GM18517 (cell line): ENCODE measurements around the gene PKN1.
A peak's percentile ranks its signal among the peaks of the same experiment; 100 is the strongest.
"Not testable (repeated sequence)": the region's sequence is repeated elsewhere in the genome, so short reads cannot be mapped to it uniquely, and the experiment has no call there.

Experiments used
- ATAC-seq: cut with Tn5 transposase; IDR thresholded peaks from one replicate; pipeline ENCODE4 v1.9.1; 2021; ENCODE audit warnings: mild to moderate bottlenecking, moderate library complexity; ENCODE audit not compliant: unreplicated experiment

The PKN1 gene

GRCh38 chr19:14432791-14433553, at the start of gene PKN1:
Gene PKN1 (plus strand): TSS chr19:14433306. CDS start chr19:14433522, 216 bp downstream.
- no peak for ATAC-seq

DNA sequence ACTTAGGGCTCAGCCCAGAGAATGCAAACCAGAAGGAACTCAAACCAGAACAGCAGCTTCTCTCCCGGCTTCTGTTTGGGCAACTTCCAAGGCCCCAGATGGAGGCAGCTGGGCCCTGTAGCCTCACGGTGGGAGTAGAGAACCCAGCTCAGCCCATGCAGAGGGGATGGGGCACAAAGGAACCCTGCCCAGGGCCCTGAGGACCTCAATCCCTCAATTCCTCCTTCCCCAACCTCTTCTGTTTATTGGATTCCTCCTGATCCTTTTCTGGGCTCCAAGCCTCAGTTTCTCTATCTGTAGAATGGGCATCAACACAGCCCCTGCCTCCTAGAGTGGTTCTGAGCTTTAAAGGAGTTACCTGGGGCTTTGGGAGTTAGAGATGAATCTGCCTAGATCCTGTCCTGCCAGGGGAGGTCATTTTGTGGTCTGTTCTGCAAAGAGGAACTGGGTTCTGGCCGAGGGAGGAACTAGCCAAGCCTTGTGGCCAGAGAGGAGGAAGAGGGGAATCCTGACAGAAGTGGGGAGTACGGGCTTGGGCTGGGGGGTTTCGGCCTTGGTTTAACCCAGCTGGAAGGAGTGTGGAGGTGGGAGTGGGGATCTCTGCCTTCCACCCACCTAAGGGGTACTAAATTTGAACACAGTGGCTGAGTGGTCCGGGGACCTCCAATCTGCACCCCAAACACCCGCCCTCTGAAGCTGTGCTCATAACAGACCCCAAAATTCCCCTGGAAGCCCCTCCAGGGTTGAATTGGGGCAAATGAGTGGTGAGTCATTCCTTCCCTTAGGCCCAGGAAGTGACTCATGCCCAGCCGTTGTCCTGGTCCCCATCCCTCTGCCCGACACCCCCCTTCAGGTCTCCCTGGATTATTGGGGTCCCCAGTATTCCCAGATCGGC, 49.2 kb upstream of the PKN1 start:
- ATAC-seq: no peak

DNA sequence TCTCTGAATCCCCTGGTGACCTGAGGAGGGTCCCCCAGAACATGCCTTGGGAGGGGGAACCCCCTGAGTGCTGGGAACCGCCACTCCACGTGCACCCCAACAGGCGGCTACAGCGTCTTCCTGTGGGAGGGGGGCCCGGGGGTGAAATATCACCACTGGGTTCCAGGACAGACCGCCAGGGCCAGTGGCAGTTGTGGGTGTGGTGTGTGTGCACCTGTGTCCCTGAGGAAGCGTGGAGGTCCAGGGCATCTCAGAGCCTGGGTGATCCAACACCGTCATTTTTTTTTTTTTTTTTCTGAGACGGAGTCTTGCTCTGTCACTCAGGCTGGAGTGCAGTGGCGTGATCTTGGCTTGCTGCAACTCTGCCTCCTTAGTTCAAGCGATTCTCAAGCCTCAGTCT, 47.6 kb upstream of the PKN1 start:
- ATAC-seq: no peak

DNA sequence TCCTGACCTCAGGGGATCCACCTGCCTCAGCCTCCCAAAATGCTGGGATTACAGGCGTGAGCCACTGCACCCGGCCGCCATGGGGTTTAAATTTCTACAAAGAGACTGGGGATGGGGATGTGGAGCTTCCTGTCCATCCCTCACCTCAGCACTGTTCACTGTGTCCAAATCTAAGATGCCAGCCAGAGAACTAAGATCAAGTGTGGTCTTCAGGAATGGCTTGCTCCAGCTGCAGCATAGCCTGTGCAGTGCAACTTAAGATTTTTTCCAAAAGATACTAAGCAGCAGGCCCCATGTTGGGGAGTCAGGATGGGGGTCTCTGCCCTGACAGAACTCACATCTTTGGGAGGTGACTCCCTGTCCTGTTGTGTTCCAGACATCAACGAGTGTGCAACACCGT, 42.6 kb upstream of the PKN1 start:
- ATAC-seq: no peak

DNA sequence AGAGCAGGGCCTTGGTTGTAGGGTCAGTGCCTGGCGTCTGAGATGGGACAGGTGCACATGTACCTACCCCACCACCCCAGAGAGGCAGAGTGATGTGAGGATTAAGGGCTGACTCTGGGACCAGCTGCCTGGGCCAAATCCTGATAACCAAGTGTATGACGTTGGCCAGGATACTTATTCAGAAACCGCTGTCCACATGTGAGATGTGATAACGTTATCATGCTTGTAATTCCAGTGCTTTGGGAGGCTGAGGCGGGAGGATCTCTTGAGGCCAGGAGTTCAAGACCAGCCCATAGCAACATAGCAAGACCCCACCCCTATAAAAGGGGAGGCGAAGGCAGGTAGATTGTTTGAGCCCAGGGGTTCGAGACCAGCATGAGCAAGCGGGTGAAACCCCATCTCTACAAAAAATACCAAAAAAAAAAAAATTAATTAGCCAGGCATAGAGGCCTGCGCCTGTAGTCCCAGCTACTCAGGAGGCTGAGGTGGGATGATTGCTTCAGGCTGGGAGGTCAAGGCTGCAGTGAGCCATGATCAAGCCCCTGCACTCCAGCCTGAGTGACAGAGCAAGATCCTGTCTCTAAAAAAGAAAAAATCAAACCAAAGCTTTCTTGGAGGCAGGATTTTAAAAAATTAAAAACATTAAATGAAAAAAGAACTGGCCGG, 41.8 kb upstream of the PKN1 start:
- no peak for ATAC-seq

DNA sequence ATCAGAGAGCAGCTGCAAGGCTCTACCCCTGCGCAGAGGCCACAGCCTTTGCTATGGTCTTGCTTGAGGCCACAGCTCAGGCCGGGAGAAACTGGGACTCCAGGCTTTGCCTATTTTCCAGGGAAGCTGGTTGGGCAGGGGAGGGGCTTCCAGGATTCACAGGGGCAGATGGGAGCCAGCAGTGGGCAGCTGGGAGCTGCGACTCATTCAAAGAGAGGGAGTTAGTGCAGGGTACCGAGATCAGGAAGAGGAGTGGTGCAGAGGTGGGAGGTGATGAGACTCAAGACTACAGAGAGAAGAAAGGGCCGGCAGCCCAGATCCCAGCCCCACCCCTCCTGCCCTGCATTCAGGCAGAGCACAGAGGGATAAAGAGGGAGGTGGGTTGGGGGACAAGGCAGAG, 39.8 kb upstream of the PKN1 start:
- ATAC-seq: no peak

- ATAC-seq: no peak
These were observed 38.9 kb upstream of the PKN1 start for GRCh38 chr19:14394167-14394566.

GRCh38 chr19:14395262-14395661, 37.8 kb upstream of the PKN1 start:
- ATAC-seq: no peak

GRCh38 chr19:14395710-14396336, 37.3 kb upstream of the PKN1 start:
- ATAC-seq: no peak

DNA sequence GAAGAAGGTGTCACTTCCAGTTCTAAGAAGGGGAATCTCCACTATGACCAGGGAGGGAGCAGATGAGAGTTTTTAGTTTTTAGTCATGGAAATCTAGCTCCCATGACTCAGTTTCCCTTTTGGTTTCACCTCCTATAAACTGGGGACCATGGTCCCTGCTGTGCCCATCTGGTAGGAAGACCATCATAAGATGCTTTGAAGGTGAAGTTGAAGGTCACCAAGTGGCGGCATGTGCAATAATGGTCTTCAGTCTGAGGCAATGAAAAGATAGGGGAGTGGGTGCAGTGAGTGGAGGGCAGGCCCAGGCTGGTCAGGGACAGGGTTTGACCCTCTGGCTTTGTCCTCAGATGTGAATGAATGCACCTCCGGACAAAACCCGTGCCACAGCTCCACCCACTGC, 36.4 kb upstream of the PKN1 start:
- not testable (repeated sequence) for ATAC-seq

DNA sequence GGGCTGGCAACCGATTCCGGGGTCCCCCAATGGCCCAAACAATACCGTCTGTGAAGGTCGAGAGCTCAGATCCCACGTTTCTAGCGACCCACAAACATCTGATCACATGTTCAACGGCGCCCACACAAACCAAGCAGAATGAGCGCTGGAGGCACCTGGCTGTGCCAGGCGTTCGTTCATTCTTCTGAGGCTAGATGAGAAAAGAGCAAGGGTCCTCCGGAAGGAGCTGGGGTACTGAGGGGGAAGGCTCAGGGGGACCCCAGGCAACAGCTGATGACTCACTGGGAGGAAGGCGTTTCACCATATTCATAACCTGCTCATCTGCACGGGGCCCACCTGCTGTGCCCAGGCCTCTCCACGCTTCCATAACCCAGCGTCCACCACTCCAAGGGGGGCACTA, 35.9 kb upstream of the PKN1 start:
- not testable (repeated sequence) for ATAC-seq

GRCh38 chr19:14400951-14401431, 32.1 kb upstream of the PKN1 start:
- ATAC-seq: no peak

- ATAC-seq: no peak
These were observed 31.5 kb upstream of the PKN1 start for GRCh38 chr19:14401468-14402195.

DNA sequence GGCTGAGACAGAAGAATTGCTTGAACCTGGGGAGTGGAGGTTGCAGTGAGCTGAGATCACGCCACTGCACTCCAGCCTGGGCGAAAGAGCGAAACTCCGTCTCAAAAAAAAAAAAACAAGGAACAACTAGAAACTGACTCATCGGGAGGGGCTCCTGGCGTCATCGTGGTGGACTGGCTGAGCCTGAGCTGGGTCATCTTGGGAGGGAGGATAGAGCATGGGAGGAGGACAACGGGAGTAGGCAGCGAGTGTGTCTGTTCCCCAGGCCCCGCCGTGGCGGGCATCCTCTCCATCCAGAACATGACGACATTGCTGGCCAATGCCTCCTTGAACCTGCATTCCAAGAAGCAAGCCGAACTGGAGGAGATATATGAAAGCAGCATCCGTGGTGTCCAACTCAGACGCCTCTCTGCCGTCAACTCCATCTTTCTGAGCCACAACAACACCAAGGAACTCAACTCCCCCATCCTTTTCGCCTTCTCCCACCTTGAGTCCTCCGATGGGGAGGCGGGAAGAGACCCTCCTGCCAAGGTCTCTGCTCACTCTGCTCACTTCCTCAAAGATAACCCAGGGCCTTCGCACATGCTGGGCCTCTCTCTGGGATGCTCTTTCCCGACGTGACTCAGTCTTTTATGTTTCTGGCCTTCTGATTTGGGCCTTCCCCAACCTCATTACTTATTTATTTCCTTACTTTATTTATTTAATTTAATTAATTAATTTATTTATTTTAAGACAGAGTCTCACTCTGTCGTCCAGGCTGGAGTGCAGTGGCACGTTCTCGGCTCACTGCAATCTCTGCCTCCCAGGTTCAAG, 30.6 kb upstream of the PKN1 start:
- no peak for ATAC-seq

DNA sequence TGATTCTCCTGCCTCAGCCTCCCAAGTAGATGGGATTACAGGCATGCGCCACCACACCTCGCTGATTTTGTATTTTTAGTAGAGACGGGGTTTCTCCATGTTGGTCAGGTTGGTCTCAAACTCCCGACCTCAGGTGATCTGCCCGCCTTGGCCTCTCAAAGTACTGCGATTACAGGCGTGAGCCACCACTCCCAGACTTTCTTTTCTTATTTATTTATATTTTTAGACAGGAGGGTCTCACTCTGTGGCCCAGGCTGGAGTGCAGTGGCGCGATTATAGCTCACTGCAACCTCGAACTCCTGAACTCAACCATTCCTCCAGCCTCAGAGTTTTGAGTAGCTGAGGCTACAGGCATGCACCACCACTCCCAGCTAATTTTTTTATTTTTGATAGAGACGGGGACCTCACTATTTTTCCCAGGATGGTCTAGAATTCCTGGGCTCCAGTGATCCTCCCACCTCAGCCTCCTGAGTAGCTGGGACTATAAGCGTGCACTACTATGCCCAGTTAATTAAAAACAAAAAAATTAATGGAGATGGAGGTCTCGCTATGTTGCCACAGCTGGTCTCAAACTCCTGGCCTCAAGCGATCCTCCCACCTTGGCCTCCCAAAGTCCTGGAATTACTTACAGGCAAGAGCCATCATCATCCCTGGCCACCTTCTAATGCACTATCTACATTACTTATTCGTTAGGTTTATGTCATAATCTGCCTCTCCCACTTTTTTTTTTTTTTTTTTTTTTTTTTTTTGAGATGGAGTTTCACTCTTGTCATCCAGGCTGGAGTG, 29.8 kb upstream of the PKN1 start:
- ATAC-seq: not testable (repeated sequence)

DNA sequence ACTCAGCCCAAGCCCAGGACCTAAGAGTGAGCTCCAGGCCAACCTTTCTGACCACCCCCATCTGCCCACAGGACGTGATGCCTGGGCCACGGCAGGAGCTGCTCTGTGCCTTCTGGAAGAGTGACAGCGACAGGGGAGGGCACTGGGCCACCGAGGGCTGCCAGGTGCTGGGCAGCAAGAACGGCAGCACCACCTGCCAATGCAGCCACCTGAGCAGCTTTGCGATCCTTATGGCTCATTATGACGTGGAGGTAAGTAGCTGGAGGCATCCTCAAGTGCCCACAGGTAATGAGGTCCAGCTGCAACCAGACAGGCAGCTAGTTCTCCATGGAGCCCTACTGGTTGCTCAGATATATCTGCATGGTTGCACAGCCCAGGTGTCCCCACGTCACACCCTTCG, 28.8 kb upstream of the PKN1 start:
- no peak for ATAC-seq

GRCh38 chr19:14405380-14405757, 27.7 kb upstream of the PKN1 start:
- no peak for ATAC-seq

GRCh38 chr19:14405758-14406644, 27.1 kb upstream of the PKN1 start:
- peak; percentile 59 for ATAC-seq
